ELR (cell line): ENCODE results near the gene POP5.
"Not testable (repeated sequence)": the region's sequence is repeated elsewhere in the genome, so short reads cannot be mapped to it uniquely, and the experiment has no call there.

Source experiments
- DNase-seq: peaks from one replicate; pipeline ENCODE4 v3.0.0-alpha.2; 2015; ENCODE audit warnings: low read depth

Gene POP5

GRCh38 chr12:120536064-120536791 is 45.0 kb downstream of the POP5 start:
- no peak for DNase-seq

- peak; percentile 90 for DNase-seq
These were observed 46.2 kb downstream of the POP5 start for GRCh38 chr12:120534703-120535655.

- DNase-seq, result peak; percentile 91
These were observed 46.9 kb downstream of the POP5 start, which contains the start of gene RNF10 for GRCh38 chr12:120534203-120534702. RNF10 (plus strand) TSS chr12:120534356; CDS start chr12:120534812, 456 bp downstream.

GRCh38 chr12:120532701-120533238 is 48.4 kb downstream of the POP5 start:
- DNase-seq, result no peak

- DNase-seq, result not testable (repeated sequence)
These were observed 50.8 kb downstream of the POP5 start for GRCh38 chr12:120530418-120530761.

GRCh38 chr12:120529641-120530417 is 51.4 kb downstream of the POP5 start:
- peak; percentile 66 for DNase-seq

- peak; percentile 91 for DNase-seq
These were observed 52.2 kb downstream of the POP5 start, which contains the start of gene COQ5 for GRCh38 chr12:120528861-120529525. COQ5 (minus strand) TSS chr12:120529158; CDS start chr12:120529141, 17 bp downstream.
